ENCODE data around the gene PLPP1.

PLPP1 gene

GRCh38 chr5:55498457-55498856 lies 36.3 kb downstream of the PLPP1 start:
- TF ChIP-seq CTCF (IDR thresholded peaks at IDR 0.05; ENCODE audit: low read depth, low read length) (no peak), EZH2phosphoT487 (IDR thresholded peaks at IDR 0.05; ENCODE audit: low read depth) (no peak)
- no peak overlapping the region for H2AFZ ChIP-seq (ENCODE audit: low read depth, low read length)
- H4K20me1 ChIP-seq (ENCODE audit: insufficient read depth, low read length) = no peaks in the 10 kb centered on the region
- no peak overlapping the region for H3K9ac ChIP-seq (ENCODE audit: low read length)
- H3K79me2 ChIP-seq (ENCODE audit: low read length) = no peaks in the 10 kb centered on the region
- H3K9me3 ChIP-seq (ENCODE audit: insufficient read depth, low read length) = no peaks in the 10 kb centered on the region
- H3K27me3 ChIP-seq (ENCODE audit: low read depth, low read length) = no peaks in the 10 kb centered on the region
- peaks cover 11% of the 10 kb centered on the region for H3K4me1 ChIP-seq (ENCODE audit: low read length)
- H3K4me2 ChIP-seq (ENCODE audit: low read length) = no peak overlapping the region
- H3K4me3 ChIP-seq (ENCODE audit: low read length) = no peak overlapping the region
- no peak overlapping the region for H3K27ac ChIP-seq (ENCODE audit: low read length)
- no peaks in the 10 kb centered on the region for H3K36me3 ChIP-seq (replicated peaks; ENCODE audit: low read depth, low read length)

- no peak overlapping the region for H3K9ac ChIP-seq (ENCODE audit: low read length)
- no peaks in the 10 kb centered on the region for H3K27me3 ChIP-seq (ENCODE audit: low read depth, low read length)
- H2AFZ ChIP-seq (ENCODE audit: low read depth, low read length) = no peak overlapping the region
- no peak overlapping the region for H3K4me3 ChIP-seq (ENCODE audit: low read length)
- peaks cover 5% of the 10 kb centered on the region for H3K4me1 ChIP-seq (ENCODE audit: low read length)
- H3K9me3 ChIP-seq (ENCODE audit: insufficient read depth, low read length) = no peaks in the 10 kb centered on the region
- TF ChIP-seq EZH2phosphoT487 (IDR thresholded peaks at IDR 0.05; ENCODE audit: low read depth) (no peak), CTCF (IDR thresholded peaks at IDR 0.05; ENCODE audit: low read depth, low read length) (no peak)
- no peak overlapping the region for H3K27ac ChIP-seq (ENCODE audit: low read length)
- H3K79me2 ChIP-seq (ENCODE audit: low read length) = no peaks in the 10 kb centered on the region
- H3K4me2 ChIP-seq (ENCODE audit: low read length) = no peak overlapping the region
- no peaks in the 10 kb centered on the region for H4K20me1 ChIP-seq (ENCODE audit: insufficient read depth, low read length)
- H3K36me3 ChIP-seq (replicated peaks; ENCODE audit: low read depth, low read length) = no peaks in the 10 kb centered on the region
Observed at GRCh38 chr5:55497712-55498111, 37.1 kb downstream of the PLPP1 start.

GRCh38 chr5:55495216-55495615 lies 39.5 kb downstream of the PLPP1 start:
- Histone ChIP-seq H4K20me1 (ENCODE audit: insufficient read depth, low read length) (no peaks in the 10 kb centered on the region), H3K4me2 (ENCODE audit: low read length) (no peak overlapping the region), H3K79me2 (ENCODE audit: low read length) (no peaks in the 10 kb centered on the region), H3K36me3 (replicated peaks; ENCODE audit: low read depth, low read length) (no peaks in the 10 kb centered on the region), H3K4me1 (ENCODE audit: low read length) (no peaks in the 10 kb centered on the region), H3K4me3 (ENCODE audit: low read length) (no peak overlapping the region), H3K27me3 (ENCODE audit: low read depth, low read length) (no peaks in the 10 kb centered on the region), H3K9ac (ENCODE audit: low read length) (no peak overlapping the region), H2AFZ (ENCODE audit: low read depth, low read length) (no peak overlapping the region), H3K9me3 (ENCODE audit: insufficient read depth, low read length) (no peaks in the 10 kb centered on the region), H3K27ac (ENCODE audit: low read length) (no peak overlapping the region)
- no peak for TF ChIP-seq CTCF (IDR thresholded peaks at IDR 0.05; ENCODE audit: low read depth, low read length)
- TF ChIP-seq EZH2phosphoT487 (IDR thresholded peaks at IDR 0.05; ENCODE audit: low read depth) = no peak

GRCh38 chr5:55492449-55492848 lies 42.3 kb downstream of the PLPP1 start:
- no peaks in the 10 kb centered on the region for H3K79me2 ChIP-seq (ENCODE audit: low read length)

More at GRCh38 chr5:55492449-55492848, 42.3 kb downstream of the PLPP1 start:
- no peaks in the 10 kb centered on the region for H3K36me3 ChIP-seq (replicated peaks; ENCODE audit: low read depth, low read length)
- no peak overlapping the region for H3K4me3 ChIP-seq (ENCODE audit: low read length)
- no peaks in the 10 kb centered on the region for H4K20me1 ChIP-seq (ENCODE audit: insufficient read depth, low read length)
- no peak overlapping the region for H3K9ac ChIP-seq (ENCODE audit: low read length)
- no peaks in the 10 kb centered on the region for H3K27me3 ChIP-seq (ENCODE audit: low read depth, low read length)
- H2AFZ ChIP-seq (ENCODE audit: low read depth, low read length) = no peak overlapping the region
- no peak overlapping the region for H3K4me2 ChIP-seq (ENCODE audit: low read length)
- no peak overlapping the region for H3K27ac ChIP-seq (ENCODE audit: low read length)
- no peak for TF ChIP-seq EZH2phosphoT487 (IDR thresholded peaks at IDR 0.05; ENCODE audit: low read depth)
- no peak for TF ChIP-seq CTCF (IDR thresholded peaks at IDR 0.05; ENCODE audit: low read depth, low read length)
- no peaks in the 10 kb centered on the region for H3K4me1 ChIP-seq (ENCODE audit: low read length)
- no peaks in the 10 kb centered on the region for H3K9me3 ChIP-seq (ENCODE audit: insufficient read depth, low read length)

Data from OCI-LY3 (cell line).